Heart left ventricle (tissue), 16 donors: ENCODE results near the gene NEUROD2. TPM values are rescaled to one million over a fixed set of nuclear protein-coding genes. Genes with fewer than 3 reads are reported as not detected.

Experiments used
- ATAC-seq, 4 donors: fragments of 200-7000 bp; cut with Tn5 transposase; one replicate each; pipeline ENCODE4 v1.9.1; 2020 to 2022; ENCODE audit warnings: moderate library complexity in 4 of 4, mild to moderate bottlenecking in 3 of 4, moderate number of reproducible peaks in 1 of 4
- DNase-seq, 5 donors: peaks; one replicate each; pipeline ENCODE4 v3.0.0-alpha.2; 2020
- H3K27ac ChIP-seq, 12 donors: fragments of 200-600 bp; sonication (generic) in 4 of 12; one replicate each; pipeline versions ENCODE4 v1.5.0 to v1.8.0; 2016 to 2022; ENCODE audit warnings: mild to moderate bottlenecking in 2 of 12
- H3K27me3 ChIP-seq, 9 donors: fragments of 200-600 bp; sonication (generic) in 2 of 9; one replicate each; pipeline versions ENCODE4 v1.5.1 to v1.8.0; 2016 to 2022; ENCODE audit warnings: mild to moderate bottlenecking in 3 of 9
- H3K36me3 ChIP-seq, 9 donors: fragments of 200-600 bp; sonication (generic) in 2 of 9; one replicate each; pipeline versions ENCODE4 v1.5.0 to v1.8.0; 2018 to 2022; ENCODE audit warnings: mild to moderate bottlenecking in 2 of 9
- H3K4me1 ChIP-seq, 12 donors: fragments of 200-600 bp; sonication (generic) in 4 of 12; one replicate each; pipeline versions ENCODE4 v1.5.0 to v1.8.0; 2016 to 2022; ENCODE audit warnings: mild to moderate bottlenecking in 3 of 12
- H3K4me3 ChIP-seq, 12 donors: fragments of 200-600 bp; sonication (generic) in 4 of 12; one replicate each; pipeline versions ENCODE4 v1.5.0 to v1.8.0; 2017 to 2022; ENCODE audit warnings: mild to moderate bottlenecking in 9 of 12, moderate library complexity in 4 of 12
- H3K9me3 ChIP-seq, 12 donors: fragments of 200-600 bp; sonication (generic) in 4 of 12; one replicate each; pipeline versions ENCODE4 v1.5.0 to v1.8.0; 2016 to 2022; ENCODE audit warnings: mild to moderate bottlenecking in 1 of 12
- CTCF ChIP-seq, 12 donors: fragments of 200-600 bp; sonication (generic) in 4 of 12; IDR thresholded peaks; one replicate each; pipeline versions ENCODE4 v1.5.0 to v1.8.0; 2018 to 2022; ENCODE audit warnings: antibody characterized with exemption in 12 of 12, mild to moderate bottlenecking in 5 of 12
- POLR2A ChIP-seq, 2 donors: fragments of 450-650 bp; IDR thresholded peaks; one replicate each; pipeline ENCODE4 v1.6.1; 2017; ENCODE audit warnings: antibody characterized with exemption in 2 of 2, mild to moderate bottlenecking in 2 of 2, moderate library complexity in 2 of 2
- WGBS, 4 donors: extraction: QIAGEN DNeasy Blood & Tissue Kit in 2 of 4; methylation state at CpG; one replicate each; pipeline versions ENCODE4 v1.1.5 to v1.1.7; 2013 to 2018; 5-methylcytosine and 5-hydroxymethylcytosine counted together
- intact Hi-C, 10 donors: fragments of 100-400 bp; cut with DNase I; formaldehyde crosslinking; loops; one replicate each; pipeline versions ENCODE4 v1.11.1 to v1.14.2; 2022
- polyA plus RNA-seq, 2 donors: library from polyadenylated mRNA; stranded (reverse); fragments of 200-250 nt; gene quantifications; one replicate each; pipeline ENCODE4 v1.2.3, GENCODE V29; 2013
- total RNA-seq, 9 donors: library from RNA; depleted of rRNA in 2 of 9; stranded (reverse); fragments of >200 nt in 2 of 9; fragmentation: NEBNext Ultra II Directional in 3 of 9; extraction: Animal tissue kit (Norgen Biotek cat#: 25700) in 3 of 9; gene quantifications; one replicate each; pipeline versions ENCODE4 v1.1.0 to v1.2.4, GENCODE V29; 2016 to 2023
- donor health status: ischemic (EF 13 %, LVEDD 7.1; RV severe dilation, severe dysfunction).
- donor health status: healthy with polysubstance abuse.
- donor health status: DM: no; HTN: yes; CAD: no.
- donor health status: DM: no; HTN: no; CAD: no.
- donor health status: ischemic (EF 25% LVEDD 6.9; RV normal size, moderate dysfunction).
- donor health status: ischemic (EF 25% LVEDD 5.7; RV mildly dilated, moderate dysfunction).
- donor health status: healthy.
- donor health status: DM: yes; HTN: yes; CAD: no.
- donor health status: ischemic (EF 35%, LVEDD 5.7; RV mildly dilated, moderate dysfunction).
- donor health status: nonischemic (EF 11% LVEDD 7.7; RV severe dilation, severe dysfunction).
- donor health status: DM: yes; HTN: yes; CAD: no.
- donor health status: PGD.
- donor health status: ischemic (EF 29% LVEDD 5.4; RV normal size, mild dysfunction).
- donor health status: nonischemic (EF 23%, LVEDD 6.1; RV moderate dilation, normal function).

Gene NEUROD2
- total and polyA plus RNA-seq, 11 donors: not detected

- intact Hi-C loops: no loop called here
- H3K27ac ChIP-seq: no peak overlapping the region
- H3K4me3 ChIP-seq: no peak overlapping the region
- TF ChIP-seq POLR2A (IDR thresholded peaks at IDR 0.05) (no peak), CTCF (IDR thresholded peaks at IDR 0.05) (no peak)
- 91 to 92% (median 91%) methylated on average over 15 of the region's 15 CpGs for WGBS, 4 donors
- H3K27me3 ChIP-seq: no peaks in the 10 kb centered on the region
- peaks cover 0 to 34% (median 11%) of the 10 kb centered on the region in 12 donors for H3K4me1 ChIP-seq
- peaks cover 0 to 12% (median 0%) of the 10 kb centered on the region in 9 donors for H3K36me3 ChIP-seq
- DNase-seq (no peak), ATAC-seq (no peak)
- H3K9me3 ChIP-seq: no peaks in the 10 kb centered on the region
These were observed 41.1 kb upstream of the NEUROD2 start for GRCh38 chr17:39648616-39649366.

- H3K36me3 ChIP-seq: peaks cover 0 to 12% (median 0%) of the 10 kb centered on the region in 9 donors
- intact Hi-C loops: no loop called here
- peak in 2 of 4 donors; percentile 10 to 38 for ATAC-seq
These were observed 39.5 kb upstream of the NEUROD2 start for GRCh38 chr17:39647256-39647655.

GRCh38 chr17:39643271-39643670, 35.6 kb upstream of the NEUROD2 start:
- ATAC-seq (peak in 3 of 4 donors; percentile 12 to 22 (median 16)), DNase-seq (no peak)
- Histone ChIP-seq H3K4me1 (peaks cover 3 to 67% (median 40%) of the 10 kb centered on the region in 12 donors), H3K36me3 (no peaks in the 10 kb centered on the region), H3K27me3 (no peaks in the 10 kb centered on the region), H3K9me3 (no peaks in the 10 kb centered on the region), H3K4me3 (no peak overlapping the region), H3K27ac (no peak overlapping the region)
- 73 to 91% (median 77%) methylated on average over 4 of the region's 4 CpGs for WGBS, 4 donors
- intact Hi-C loops: no loop called here
- TF ChIP-seq CTCF (IDR thresholded peaks at IDR 0.05) (no peak), POLR2A (IDR thresholded peaks at IDR 0.05) (no peak)

More at GRCh38 chr17:39647256-39647655, 39.5 kb upstream of the NEUROD2 start:
- 42 to 69% (median 66%) methylated on average over 3 to 5 of the region's 5 CpGs for WGBS, 4 donors
- Histone ChIP-seq H3K27ac (no peak overlapping the region), H3K4me3 (no peak overlapping the region), H3K9me3 (no peaks in the 10 kb centered on the region), H3K4me1 (peaks cover 0 to 34% (median 11%) of the 10 kb centered on the region in 12 donors), H3K27me3 (no peaks in the 10 kb centered on the region)
- no peak for DNase-seq
- TF ChIP-seq POLR2A (IDR thresholded peaks at IDR 0.05): no peak
- TF ChIP-seq CTCF (IDR thresholded peaks at IDR 0.05): no peak

GRCh38 chr17:39642291-39643074, 34.8 kb upstream of the NEUROD2 start:
- intact Hi-C loops: no loop called here
- Histone ChIP-seq H3K36me3 (no peaks in the 10 kb centered on the region), H3K27me3 (no peaks in the 10 kb centered on the region), H3K9me3 (no peaks in the 10 kb centered on the region), H3K4me1 (peaks cover 9 to 75% (median 47%) of the 10 kb centered on the region in 12 donors), H3K4me3 (no peak overlapping the region), H3K27ac (no peak overlapping the region)
- ATAC-seq (no peak), DNase-seq (no peak)
- WGBS, 4 donors: 84 to 91% (median 86%) methylated on average over 6 to 9 of the region's 9 CpGs
- no peak for TF ChIP-seq CTCF (IDR thresholded peaks at IDR 0.05)
- no peak for TF ChIP-seq POLR2A (IDR thresholded peaks at IDR 0.05)
